Stimulated activated CD4-positive, alpha-beta T cell treated with anti-CD3 and anti-CD28 coated beads, Interleukin-1b, Interleukin-23, amount 100 ng/mL, for 1 hour (primary cell): Measurements from ENCODE around the gene CEL.
"Not testable (repeated sequence)": the region's sequence is repeated elsewhere in the genome, so short reads cannot be mapped to it uniquely, and the experiment has no call there.

Source experiments
- DNase-seq, 2 donors: peaks; one replicate each; pipeline ENCODE4 v3.0.0-alpha.2; 2020; ENCODE audit warnings: low read depth in 2 of 2

The CEL gene

DNA sequence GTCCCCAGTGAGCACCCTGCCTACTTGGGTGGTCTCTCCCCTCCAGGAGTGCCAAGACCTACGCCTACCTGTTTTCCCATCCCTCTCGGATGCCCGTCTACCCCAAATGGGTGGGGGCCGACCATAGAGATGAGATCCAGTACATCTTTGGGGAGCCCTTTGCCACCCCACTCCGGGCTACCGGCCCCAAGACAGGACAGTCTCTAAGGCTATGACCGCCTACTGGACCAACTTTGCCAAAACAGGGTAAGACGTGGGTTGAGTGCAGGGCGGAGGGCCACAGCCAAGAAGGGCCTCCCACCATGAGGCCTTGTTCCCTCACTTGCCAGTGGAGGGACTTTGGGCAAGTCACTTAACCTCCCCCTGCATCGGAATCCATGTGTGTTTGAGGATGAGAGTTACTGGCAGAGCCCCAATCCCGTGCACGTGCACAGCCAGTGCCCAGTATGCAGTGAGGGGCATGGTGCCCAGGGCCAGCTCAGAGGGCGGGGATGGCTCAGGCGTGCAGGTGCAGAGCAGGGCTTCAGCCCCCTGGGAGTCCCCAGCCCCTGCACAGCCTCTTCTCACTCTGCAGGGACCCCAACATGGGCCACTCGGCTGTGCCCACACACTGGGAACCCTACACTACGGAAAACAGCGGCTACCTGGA is 24.6 kb downstream of the CEL start:
- DNase-seq: not testable (repeated sequence)

DNA sequence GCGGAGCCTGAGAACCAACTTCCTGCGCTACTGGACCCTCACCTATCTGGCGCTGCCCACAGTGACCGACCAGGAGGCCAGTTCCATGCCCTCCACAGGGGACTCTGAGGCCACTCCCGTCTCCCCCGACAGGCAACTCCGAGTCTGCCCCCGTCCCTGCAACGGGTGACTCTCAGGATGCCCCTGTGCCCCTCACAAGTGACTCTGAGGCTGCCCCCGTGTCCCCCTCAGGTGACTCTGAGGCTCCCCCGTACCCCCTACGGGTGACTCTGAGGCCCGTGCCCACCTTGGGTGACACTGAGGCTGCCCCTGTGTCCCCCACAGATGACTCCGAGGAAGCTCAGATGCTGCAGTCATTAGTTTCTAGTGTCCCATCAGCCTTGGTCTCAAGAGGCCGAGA is 25.1 kb downstream of the CEL start:
- no peak for DNase-seq

GRCh38 chr9:133087429-133088145 is 25.8 kb downstream of the CEL start:
- DNase-seq: no peak

DNA sequence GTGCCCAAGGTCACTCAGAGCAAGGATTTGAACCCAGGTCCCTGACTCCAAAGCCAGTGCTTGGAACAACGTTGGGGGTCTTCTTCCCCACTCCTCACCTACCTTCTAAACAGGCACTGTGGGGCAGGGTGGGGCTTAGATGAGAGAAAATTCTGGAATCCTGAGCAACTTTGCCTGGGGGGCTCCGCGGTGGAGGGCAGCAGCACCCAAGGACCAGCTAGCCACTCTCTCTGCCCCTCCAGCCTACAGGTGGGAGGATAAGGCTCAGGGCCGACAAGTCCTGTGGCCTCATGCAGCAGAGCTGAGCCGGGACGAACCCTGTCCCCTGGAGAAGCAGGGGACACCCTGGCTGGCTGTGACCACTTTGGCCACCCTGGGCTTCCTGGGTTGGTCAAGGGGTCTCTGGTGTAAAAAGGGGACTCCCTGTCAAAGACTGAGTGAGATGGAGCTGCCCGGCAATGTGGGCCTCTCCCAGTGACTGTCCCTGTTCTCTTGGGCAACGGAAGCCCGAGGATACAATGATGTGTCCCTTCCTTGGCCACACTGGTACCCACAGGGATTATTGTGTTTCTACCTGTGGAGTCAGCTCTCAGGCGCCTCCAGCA is 26.5 kb downstream of the CEL start:
- no peak for DNase-seq

GRCh38 chr9:133088756-133089155 is 27.0 kb downstream of the CEL start:
- no peak for DNase-seq

GRCh38 chr9:133089271-133089671 is 27.5 kb downstream of the CEL start:
- DNase-seq: no peak

DNA sequence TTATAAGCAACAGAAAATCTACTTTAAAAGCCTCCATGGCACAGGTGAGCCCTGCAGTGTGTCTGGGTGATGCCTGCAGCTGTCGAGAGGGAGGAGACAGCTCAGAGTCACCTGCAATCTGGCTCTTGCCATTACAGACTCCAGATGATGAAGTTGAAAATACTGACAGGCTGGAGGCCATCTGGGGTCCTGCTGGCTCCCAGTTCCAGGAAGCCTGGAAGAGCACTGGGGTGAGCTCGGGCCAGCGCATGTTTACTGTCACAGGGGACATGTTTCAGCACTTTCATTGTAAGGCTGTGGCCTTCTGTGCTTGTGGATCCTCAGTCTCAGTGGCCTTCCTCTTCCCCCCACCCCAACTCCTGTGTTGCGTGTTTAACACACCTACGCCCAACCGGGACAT is 28.4 kb downstream of the CEL start:
- DNase-seq: no peak

DNA sequence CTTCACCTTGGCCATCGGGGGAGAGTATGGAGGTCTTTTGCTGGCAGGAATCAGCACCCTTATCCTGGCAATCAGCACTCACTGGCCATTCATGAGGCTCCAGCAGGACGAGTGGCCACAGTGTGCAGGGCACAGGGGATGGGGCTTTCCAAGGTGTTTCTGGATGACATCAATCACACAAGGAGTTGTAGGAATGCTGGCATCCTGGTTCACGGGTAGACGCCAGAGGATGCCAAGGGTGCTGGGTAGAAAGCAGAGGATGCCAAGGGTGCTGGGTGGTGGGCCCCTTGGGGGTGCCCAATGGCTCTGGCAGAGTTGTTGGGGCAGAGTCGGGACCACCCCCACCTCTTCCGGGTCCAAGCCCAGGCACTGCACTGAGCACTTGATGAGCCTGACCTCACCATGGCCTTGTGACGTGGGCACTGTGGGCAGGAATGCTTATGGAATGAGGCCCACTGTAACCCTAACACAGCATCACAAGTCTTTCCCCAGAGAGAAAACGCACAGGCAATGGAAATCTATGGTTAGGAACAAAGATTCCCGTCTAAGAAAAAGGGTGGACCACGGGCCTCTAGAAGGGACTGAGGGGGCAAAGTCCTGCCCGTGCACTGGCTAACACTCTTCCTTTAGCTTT is 29.1 kb downstream of the CEL start:
- DNase-seq: no peak

- not testable (repeated sequence) for DNase-seq
Measured at GRCh38 chr9:133094351-133094750, 32.6 kb downstream of the CEL start.

GRCh38 chr9:133094842-133095393 is 33.1 kb downstream of the CEL start:
- DNase-seq: no peak

- DNase-seq: no peak
Measured at GRCh38 chr9:133098104-133098754, 36.4 kb downstream of the CEL start.

- DNase-seq: no peak
Measured at GRCh38 chr9:133098871-133099270, 37.1 kb downstream of the CEL start.

GRCh38 chr9:133099726-133100505 is 38.1 kb downstream of the CEL start:
- DNase-seq: no peak

GRCh38 chr9:133100506-133101355 is 39.0 kb downstream of the CEL start:
- DNase-seq: no peak

GRCh38 chr9:133101356-133102189 is 39.8 kb downstream of the CEL start:
- no peak for DNase-seq

DNA sequence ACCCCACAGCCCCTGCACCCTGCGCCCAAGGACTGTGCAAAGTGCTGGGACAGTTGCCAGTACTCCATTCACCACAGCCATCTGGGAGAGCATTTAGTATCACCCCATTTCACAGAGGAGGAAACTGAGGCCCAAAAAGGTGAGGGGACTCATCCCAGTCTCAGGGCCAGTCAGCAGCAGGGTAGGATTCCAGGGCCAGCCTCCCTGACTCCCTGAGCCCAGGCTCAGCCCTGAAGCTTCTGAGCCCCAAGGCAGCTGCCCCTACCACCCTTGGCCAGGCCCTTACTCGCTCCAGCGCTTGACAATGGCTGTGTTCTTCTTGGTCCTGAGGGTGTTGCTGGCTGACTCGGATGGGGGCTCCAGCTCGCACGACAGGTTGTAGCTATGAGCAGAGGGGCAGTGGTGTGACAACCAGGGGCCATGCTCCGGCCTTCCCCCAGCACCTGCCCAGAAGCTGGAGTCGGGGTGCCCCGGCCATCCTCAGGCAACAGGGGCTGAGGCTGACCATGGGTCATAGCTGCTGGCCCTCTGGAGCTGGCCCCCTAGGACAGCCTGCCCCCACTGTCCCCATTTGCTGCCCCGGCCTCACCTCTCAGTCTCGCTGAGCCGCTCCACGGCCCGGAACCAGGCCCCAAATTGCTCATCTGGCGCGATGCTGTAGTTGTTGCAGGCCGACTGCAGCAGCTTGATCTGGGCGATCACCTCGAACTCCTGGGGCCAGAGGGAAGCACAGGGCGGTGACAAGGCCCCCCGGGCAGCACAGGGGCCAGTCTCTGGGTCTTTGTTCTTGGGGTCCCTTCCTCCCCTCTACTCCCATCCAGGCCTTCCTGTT is 40.6 kb downstream of the CEL start:
- no peak for DNase-seq

DNA sequence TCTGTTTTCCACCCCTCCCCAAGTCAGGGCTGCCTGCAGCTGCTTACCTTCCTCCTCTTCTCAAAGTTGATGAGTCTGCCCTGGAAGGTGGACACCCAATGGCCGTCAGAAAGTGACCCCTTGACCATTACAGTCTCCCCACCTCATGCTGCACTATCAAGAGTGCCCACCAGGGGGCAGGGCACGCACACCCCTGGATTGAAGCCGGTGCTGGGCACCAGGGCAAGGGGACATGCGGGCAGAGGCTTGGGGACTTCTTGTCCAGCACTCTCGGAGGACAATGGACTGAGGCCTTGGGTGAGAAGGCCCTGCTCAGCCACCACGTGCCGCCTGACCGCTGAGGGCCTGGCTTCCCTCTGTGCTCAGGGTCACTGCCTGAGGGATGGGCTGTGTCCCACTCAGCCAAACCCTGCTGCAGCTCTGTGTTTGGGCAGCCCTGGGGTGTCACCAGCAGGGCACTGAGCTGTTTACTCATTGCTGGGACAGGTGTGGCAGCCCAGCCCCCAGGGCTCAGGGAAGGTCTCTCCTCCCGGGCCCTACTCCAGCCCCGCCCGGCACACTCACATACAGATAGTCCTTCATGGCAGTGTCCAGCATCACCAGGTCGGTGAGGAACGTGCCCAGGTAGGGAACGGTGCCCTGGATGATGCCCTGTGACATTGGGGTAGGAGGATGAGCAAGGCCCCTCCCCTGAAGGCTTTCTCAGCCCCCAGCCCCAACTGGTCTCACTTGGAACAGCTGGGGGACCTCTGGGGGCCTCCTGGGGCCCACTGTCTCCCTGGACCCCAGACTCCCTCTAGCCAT is 41.6 kb downstream of the CEL start:
- peak in 1 of 2 donors; percentile 34 for DNase-seq
